HL-60 (cell line): ENCODE results near the gene SLC17A3.

Source experiments
- DNase-seq, 2 experiments: peaks; one replicate each; pipeline ENCODE4 v3.0.0-alpha.2; 2010 to 2020; ENCODE audit warnings: low read depth in 1 of 2, low spot score in 1 of 2
- H3K27ac ChIP-seq: fragments of 250-450 bp; sonication (Bioruptor Pico); replicated peaks from 2 replicates; pipeline ENCODE4 v1.5.1; 2020; ENCODE audit warnings: mild to moderate bottlenecking, moderate library complexity
- H3K27me3 ChIP-seq: fragments of 250-450 bp; sonication (Bioruptor Pico); 2 replicates; pipeline ENCODE4 v1.5.1; 2021; ENCODE audit warnings: mild to moderate bottlenecking, moderate library complexity; ENCODE audit not compliant: insufficient read depth, poor library complexity, severe bottlenecking
- H3K4me3 ChIP-seq: replicated peaks from 2 replicates; pipeline ENCODE4 v1.5.1; 2011; ENCODE audit warnings: mild to moderate bottlenecking, control low read depth, low read length; ENCODE audit not compliant: insufficient read depth
- CTCF ChIP-seq: IDR thresholded peaks from one replicate; pipeline ENCODE4 v1.5.1; 2011; ENCODE audit warnings: low read length, control low read depth, inconsistent platforms; ENCODE audit not compliant: insufficient read depth
- GABPA ChIP-seq: IDR thresholded peaks from 2 replicates; pipeline ENCODE4 v1.6.1; 2012; ENCODE audit warnings: low read depth
- POLR2AphosphoS5 ChIP-seq: IDR thresholded peaks from 2 replicates; pipeline ENCODE4 v1.6.1; 2012; ENCODE audit warnings: low read depth
- REST ChIP-seq: IDR thresholded peaks from 2 replicates; pipeline ENCODE4 v1.6.1; 2012; ENCODE audit warnings: low read depth; ENCODE audit not compliant: insufficient replicate concordance
- SPI1 ChIP-seq: IDR thresholded peaks from 2 replicates; pipeline ENCODE4 v1.6.1; 2012; ENCODE audit warnings: low read depth, mild to moderate bottlenecking, borderline replicate concordance
- long read RNA-seq: library from polyadenylated mRNA; unstranded; transcript quantifications from one replicate; pipeline ENCODE4 v2.0.0, GENCODE V29; 2020

Gene SLC17A3
- long read RNA-seq: 0 reads

GRCh38 chr6:25874118-25874517 lies at the start of gene SLC17A3:
Gene SLC17A3 (minus strand): TSS chr6:25874243. CDS start chr6:25868387, 5,856 bp downstream.
- H3K27me3 ChIP-seq: no peaks in the 10 kb centered on the region
- no peak within 1 kb of the TSS for H3K27ac ChIP-seq
- TF ChIP-seq REST (no peak), POLR2AphosphoS5 (no peak), SPI1 (no peak), GABPA (no peak), CTCF (no peak)
- H3K4me3 ChIP-seq: no peak within 1 kb of the TSS
- no peak for DNase-seq

GRCh38 chr6:25922301-25922700 lies 48.3 kb upstream of the SLC17A3 start:
- Histone ChIP-seq H3K4me3 (no peak overlapping the region), H3K27ac (no peak overlapping the region), H3K27me3 (no peaks in the 10 kb centered on the region)
- DNase-seq: no peak
- TF ChIP-seq REST (no peak), SPI1 (no peak), GABPA (no peak), CTCF (no peak), POLR2AphosphoS5 (no peak)

- Histone ChIP-seq H3K27ac (no peak overlapping the region), H3K4me3 (no peak overlapping the region), H3K27me3 (no peaks in the 10 kb centered on the region)
- TF ChIP-seq CTCF (no peak), SPI1 (peak; percentile 92), GABPA (no peak), POLR2AphosphoS5 (no peak), REST (no peak)
- DNase-seq: no peak
Measured at GRCh38 chr6:25921525-25922203, 47.6 kb upstream of the SLC17A3 start.
